Caco-2 (cell line): ENCODE measurements around the gene SORBS1. TPM values are rescaled to one million over a fixed set of nuclear protein-coding genes. Genes with fewer than 3 reads are reported as not detected.

ENCODE experiments used
- BruUV-seq: library from RNA; stranded (reverse); fragments of 400-500 nt; replicated peaks from 2 replicates; lab custom pipeline; 2021; lab: Mats Ljungman, UMichigan
- CTCF ChIA-PET: fragments of 300-600 bp; sonication (Branson Sonifier 250); formaldehyde crosslinking; loops from one replicate; lab custom pipeline; 2022; ENCODE audit warnings: antibody characterized with exemption; lab: Charles Lee
- POLR2A ChIA-PET: fragments of 300-600 bp; sonication (Branson Sonifier 250); formaldehyde crosslinking; loops from one replicate; lab custom pipeline; 2022; ENCODE audit warnings: antibody characterized with exemption; lab: Charles Lee
- DNase-seq, 2 experiments: peaks; one replicate each; pipeline versions ENCODE4 v3.0.0 to v3.0.0-alpha.2; 2020 to 2022
- H3K27me3 ChIP-seq: replicated peaks from 2 replicates; pipeline ENCODE4 v1.6.0; 2011; ENCODE audit warnings: low read length; ENCODE audit not compliant: control insufficient read depth, insufficient read depth
- H3K36me3 ChIP-seq: 2 replicates; pipeline ENCODE4 v1.5.1; 2011; ENCODE audit warnings: low read length; ENCODE audit not compliant: control insufficient read depth, insufficient read depth
- H3K4me1 ChIP-seq: fragments of 250-450 bp; sonication (Bioruptor Pico); 2 replicates; pipeline ENCODE4 v1.5.1; 2020; ENCODE audit warnings: mild to moderate bottlenecking
- H3K4me3 ChIP-seq: 2 replicates; pipeline ENCODE4 v1.5.1; 2011; ENCODE audit warnings: low read depth, mild to moderate bottlenecking, control low read depth, low read length
- H3K9me3 ChIP-seq: fragments of 250-450 bp; sonication (Bioruptor Pico); 2 replicates; pipeline ENCODE4 v1.5.1; 2020; ENCODE audit warnings: mild to moderate bottlenecking, moderate library complexity
- H3K27ac Mint-ChIP-seq: one replicate; pipeline ENCODE4 v1.8.0; 2022; ENCODE audit warnings: mixed read lengths; ENCODE audit not compliant: unreplicated experiment
- H3K27me3 Mint-ChIP-seq: one replicate; pipeline ENCODE4 v1.8.0; 2022; ENCODE audit warnings: mixed read lengths; ENCODE audit not compliant: insufficient read depth, unreplicated experiment
- H3K36me3 Mint-ChIP-seq: one replicate; pipeline ENCODE4 v1.8.0; 2022; ENCODE audit warnings: mild to moderate bottlenecking, mixed read lengths; ENCODE audit not compliant: insufficient read depth, unreplicated experiment
- H3K4me1 Mint-ChIP-seq: one replicate; pipeline ENCODE4 v1.8.0; 2022; ENCODE audit warnings: low read depth, mixed read lengths; ENCODE audit not compliant: unreplicated experiment
- H3K4me3 Mint-ChIP-seq: one replicate; pipeline ENCODE4 v1.8.0; 2022; ENCODE audit warnings: mild to moderate bottlenecking, moderate library complexity, mixed read lengths; ENCODE audit not compliant: unreplicated experiment
- H3K9me3 Mint-ChIP-seq: one replicate; pipeline ENCODE4 v1.8.0; 2022; ENCODE audit warnings: mixed read lengths; ENCODE audit not compliant: unreplicated experiment
- intact Hi-C: fragments of 100-400 bp; cut with micrococcal nuclease; formaldehyde crosslinking; loops from one replicate; pipeline ENCODE4 v1.10.0; 2022; ENCODE audit not compliant: unreplicated experiment
- total RNA-seq: library from RNA; stranded (reverse); gene quantifications from 2 replicates; pipeline ENCODE4 v1.2.3, GENCODE V29; 2022
- TF ChIP-seq, protein P1 (sequence below), 2 experiments: fragments of 200-600 bp in 1 of 2; IDR thresholded peaks; 1 replicate in 1 of 2; 2 replicates in 1 of 2; pipeline versions ENCODE4 v1.5.1 to v1.8.0; 2011 to 2022; ENCODE audit warnings: antibody characterized with exemption in 1 of 2, control low read depth in 1 of 2, inconsistent platforms in 1 of 2, low read depth in 1 of 2, low read length in 1 of 2, mild to moderate bottlenecking in 1 of 2, moderate library complexity in 1 of 2; ENCODE audit not compliant: insufficient read depth in 1 of 2, severe bottlenecking in 1 of 2, unreplicated experiment in 1 of 2

Gene SORBS1
- total RNA-seq, 1 experiment from 2014 or later = 39.3 TPM

GRCh38 chr10:95573964-95574604 lies 12.9 kb upstream of the SORBS1 start:
- Histone ChIP-seq H3K4me1 (no peaks in the 10 kb centered on the region), H3K9me3 (no peaks in the 10 kb centered on the region), H3K36me3 (no peaks in the 10 kb centered on the region), H3K27me3 (no peaks in the 10 kb centered on the region), H3K4me3 (no peak overlapping the region)
- intact Hi-C loops = no loop called here
- Mint-ChIP-seq H3K36me3 (no peaks in the 10 kb centered on the region), H3K4me3 (no peak overlapping the region), H3K27ac (no peak overlapping the region), H3K9me3 (no peaks in the 10 kb centered on the region), H3K4me1 (no peaks in the 10 kb centered on the region), H3K27me3 (no peaks in the 10 kb centered on the region)
- ChIA-PET CTCF (no interaction called here), POLR2A (interaction anchor here (0.6 kb wide), 1 partner anchor 299 kb away, joined by 3 read pairs; no protein-coding TSS in a partner anchor)
- TF ChIP-seq, protein P1, sequence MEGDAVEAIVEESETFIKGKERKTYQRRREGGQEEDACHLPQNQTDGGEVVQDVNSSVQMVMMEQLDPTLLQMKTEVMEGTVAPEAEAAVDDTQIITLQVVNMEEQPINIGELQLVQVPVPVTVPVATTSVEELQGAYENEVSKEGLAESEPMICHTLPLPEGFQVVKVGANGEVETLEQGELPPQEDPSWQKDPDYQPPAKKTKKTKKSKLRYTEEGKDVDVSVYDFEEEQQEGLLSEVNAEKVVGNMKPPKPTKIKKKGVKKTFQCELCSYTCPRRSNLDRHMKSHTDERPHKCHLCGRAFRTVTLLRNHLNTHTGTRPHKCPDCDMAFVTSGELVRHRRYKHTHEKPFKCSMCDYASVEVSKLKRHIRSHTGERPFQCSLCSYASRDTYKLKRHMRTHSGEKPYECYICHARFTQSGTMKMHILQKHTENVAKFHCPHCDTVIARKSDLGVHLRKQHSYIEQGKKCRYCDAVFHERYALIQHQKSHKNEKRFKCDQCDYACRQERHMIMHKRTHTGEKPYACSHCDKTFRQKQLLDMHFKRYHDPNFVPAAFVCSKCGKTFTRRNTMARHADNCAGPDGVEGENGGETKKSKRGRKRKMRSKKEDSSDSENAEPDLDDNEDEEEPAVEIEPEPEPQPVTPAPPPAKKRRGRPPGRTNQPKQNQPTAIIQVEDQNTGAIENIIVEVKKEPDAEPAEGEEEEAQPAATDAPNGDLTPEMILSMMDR (IDR thresholded peaks at IDR 0.05; ENCODE audit: insufficient read depth in 1 of 2, low read depth in 1 of 2, low read length in 1 of 2, severe bottlenecking in 1 of 2, unreplicated experiment in 1 of 2) = no peak
- DNase-seq = no peak
- BruUV-seq = no TSS peak

GRCh38 chr10:95573527-95573926 lies 12.4 kb upstream of the SORBS1 start:
- POLR2A ChIA-PET = no interaction called here
- H3K27me3 ChIP-seq = no peaks in the 10 kb centered on the region
- no TSS peak for BruUV-seq
- H3K36me3 Mint-ChIP-seq = no peaks in the 10 kb centered on the region
- H3K36me3 ChIP-seq = no peaks in the 10 kb centered on the region
- TF ChIP-seq, protein P1 (IDR thresholded peaks at IDR 0.05; ENCODE audit: insufficient read depth in 1 of 2, low read depth in 1 of 2, low read length in 1 of 2, severe bottlenecking in 1 of 2, unreplicated experiment in 1 of 2) = no peak
- CTCF ChIA-PET = no interaction called here
- H3K9me3 Mint-ChIP-seq = no peaks in the 10 kb centered on the region
- H3K4me3 ChIP-seq = no peak overlapping the region
- DNase-seq = no peak
- H3K9me3 ChIP-seq = no peaks in the 10 kb centered on the region
- H3K4me3 Mint-ChIP-seq = no peak overlapping the region
- intact Hi-C loops = no loop called here
- H3K4me1 Mint-ChIP-seq = no peaks in the 10 kb centered on the region
- H3K27me3 Mint-ChIP-seq = no peaks in the 10 kb centered on the region
- H3K4me1 ChIP-seq = no peaks in the 10 kb centered on the region
- no peak overlapping the region for H3K27ac Mint-ChIP-seq

GRCh38 chr10:95572131-95572820 lies 11.1 kb upstream of the SORBS1 start:
- POLR2A ChIA-PET = no interaction called here
- no peak for DNase-seq
- intact Hi-C loops = no loop called here
- no TSS peak for BruUV-seq
- no peaks in the 10 kb centered on the region for H3K27me3 Mint-ChIP-seq
- CTCF ChIA-PET = no interaction called here
- Histone ChIP-seq H3K4me3 (no peak overlapping the region), H3K4me1 (no peaks in the 10 kb centered on the region), H3K9me3 (no peaks in the 10 kb centered on the region), H3K36me3 (no peaks in the 10 kb centered on the region), H3K27me3 (no peaks in the 10 kb centered on the region)
- H3K36me3 Mint-ChIP-seq = no peaks in the 10 kb centered on the region
- TF ChIP-seq, protein P1 (IDR thresholded peaks at IDR 0.05; ENCODE audit: insufficient read depth in 1 of 2, low read depth in 1 of 2, low read length in 1 of 2, severe bottlenecking in 1 of 2, unreplicated experiment in 1 of 2) = no peak
- H3K27ac Mint-ChIP-seq = no peak overlapping the region
- no peaks in the 10 kb centered on the region for H3K4me1 Mint-ChIP-seq
- H3K4me3 Mint-ChIP-seq = no peak overlapping the region
- no peaks in the 10 kb centered on the region for H3K9me3 Mint-ChIP-seq
